SK-N-MC (cell line): ENCODE data around the gene BFSP2.

Experiments used
- EZH2 ChIP-seq: fragments of 200-600 bp; sonication (generic); IDR thresholded peaks from one replicate; pipeline ENCODE4 v1.6.1; 2017; ENCODE audit warnings: antibody characterized with exemption
- POLR2AphosphoS5 ChIP-seq: IDR thresholded peaks from 2 replicates; pipeline ENCODE4 v1.6.1; 2012; ENCODE audit warnings: mild to moderate bottlenecking, low read depth, low read length, borderline replicate concordance

- no peak for TF ChIP-seq EZH2
- TF ChIP-seq POLR2AphosphoS5, result no peak
Observed at GRCh38 chr3:133380481-133381225, 19.2 kb upstream of the BFSP2 start.
